Gastrocnemius medialis (tissue), 4 donors: Measurements from ENCODE around the gene EHBP1L1.

Experiments used
- CTCF ChIP-seq, 5 experiments: fragments of 450-650 bp in 3 of 5; fragments of 200-600 bp in 2 of 5; sonication (generic) in 2 of 5; IDR thresholded peaks in 4 of 5; conservative IDR thresholded peaks in 1 of 5; 1 replicate in 4 of 5; 2 replicates in 1 of 5; pipeline ENCODE4 v1.5.1; 2016 to 2019; ENCODE audit warnings: antibody characterized with exemption in 5 of 5, mild to moderate bottlenecking in 3 of 5, moderate library complexity in 3 of 5
- POLR2A ChIP-seq, 2 donors: fragments of 450-650 bp; IDR thresholded peaks; one replicate each; pipeline ENCODE4 v1.6.1; 2017; ENCODE audit warnings: antibody characterized with exemption in 2 of 2, mild to moderate bottlenecking in 2 of 2, moderate library complexity in 2 of 2

- TF ChIP-seq CTCF (IDR thresholded peaks at IDR 0.05 in 4 of 5, conservative IDR thresholded peaks at IDR 0.05 in 1 of 5) (no peak), POLR2A (IDR thresholded peaks at IDR 0.05) (no peak)
Observed at GRCh38 chr11:65532388-65533064, 43.3 kb upstream of the EHBP1L1 start.
